MCF 10A (cell line): ENCODE results near the gene EMILIN2. TPM values are rescaled to one million over a fixed set of nuclear protein-coding genes. Genes with fewer than 3 reads are reported as not detected.

Experiments
- BruUV-seq: library from RNA; stranded (reverse); fragments of 400-500 nt; replicated peaks from 2 replicates; lab custom pipeline; 2021; lab: Mats Ljungman, UMichigan
- CTCF ChIA-PET: fragments of 300-600 bp; sonication (Branson Sonifier 250); formaldehyde crosslinking; extraction: SDS; loops from one replicate; lab custom pipeline; 2021; ENCODE audit warnings: antibody characterized with exemption, inconsistent platforms; lab: Yijun Ruan, JAX
- POLR2A ChIA-PET: fragments of 300-600, 350-650 bp; sonication (Branson Sonifier 250); formaldehyde crosslinking; extraction: SDS; loops from one replicate; lab custom pipeline; 2020; ENCODE audit warnings: antibody characterized with exemption, inconsistent platforms; lab: Yijun Ruan, JAX
- DNase-seq: peaks from one replicate; pipeline ENCODE4 v3.0.0-alpha.2; 2018; ENCODE audit not compliant: unreplicated experiment
- H3K27ac Mint-ChIP-seq: one replicate; pipeline ENCODE4 v1.8.0; 2022; ENCODE audit warnings: mild to moderate bottlenecking, low read depth, mixed read lengths; ENCODE audit not compliant: unreplicated experiment
- H3K27me3 Mint-ChIP-seq: one replicate; pipeline ENCODE4 v1.8.0; 2022; ENCODE audit warnings: mixed read lengths; ENCODE audit not compliant: insufficient read depth, unreplicated experiment
- H3K36me3 Mint-ChIP-seq: one replicate; pipeline ENCODE4 v1.8.0; 2022; ENCODE audit warnings: mild to moderate bottlenecking, moderate library complexity, mixed read lengths; ENCODE audit not compliant: insufficient read depth, unreplicated experiment
- H3K4me1 Mint-ChIP-seq: one replicate; pipeline ENCODE4 v1.8.0; 2022; ENCODE audit warnings: mixed read lengths; ENCODE audit not compliant: insufficient read depth, unreplicated experiment
- H3K4me3 Mint-ChIP-seq: one replicate; pipeline ENCODE4 v1.8.0; 2022; ENCODE audit warnings: mild to moderate bottlenecking, moderate library complexity, mixed read lengths; ENCODE audit not compliant: unreplicated experiment
- H3K9me3 Mint-ChIP-seq: one replicate; pipeline ENCODE4 v1.8.0; 2022; ENCODE audit warnings: mixed read lengths; ENCODE audit not compliant: unreplicated experiment
- CTCF ChIP-seq: fragments of 200-600 bp; IDR thresholded peaks from one replicate; pipeline ENCODE4 v1.8.0; 2022; ENCODE audit warnings: antibody characterized with exemption, mild to moderate bottlenecking; ENCODE audit not compliant: unreplicated experiment
- intact Hi-C: fragments of 100-400 bp; cut with micrococcal nuclease; formaldehyde crosslinking; loops from 2 replicates; pipeline ENCODE4 v1.14.1; 2022
- total RNA-seq: library from RNA; stranded (reverse); gene quantifications from 2 replicates; pipeline ENCODE4 v1.2.3, GENCODE V29; 2022

The EMILIN2 gene
- total RNA-seq, 1 experiment from 2014 or later, result not detected

GRCh38 chr18:2839202-2839601, 7.6 kb upstream of the EMILIN2 start:
- Mint-ChIP-seq H3K27me3 (no peaks in the 10 kb centered on the region), H3K9me3 (no peaks in the 10 kb centered on the region), H3K4me3 (no peak overlapping the region), H3K4me1 (no peaks in the 10 kb centered on the region), H3K27ac (no peak overlapping the region), H3K36me3 (no peaks in the 10 kb centered on the region)
- POLR2A ChIA-PET, result no interaction called here
- CTCF ChIA-PET, result no interaction called here
- intact Hi-C loops, result no loop called here
- no peak for DNase-seq
- BruUV-seq, result no TSS peak
- no peak for TF ChIP-seq CTCF

DNA sequence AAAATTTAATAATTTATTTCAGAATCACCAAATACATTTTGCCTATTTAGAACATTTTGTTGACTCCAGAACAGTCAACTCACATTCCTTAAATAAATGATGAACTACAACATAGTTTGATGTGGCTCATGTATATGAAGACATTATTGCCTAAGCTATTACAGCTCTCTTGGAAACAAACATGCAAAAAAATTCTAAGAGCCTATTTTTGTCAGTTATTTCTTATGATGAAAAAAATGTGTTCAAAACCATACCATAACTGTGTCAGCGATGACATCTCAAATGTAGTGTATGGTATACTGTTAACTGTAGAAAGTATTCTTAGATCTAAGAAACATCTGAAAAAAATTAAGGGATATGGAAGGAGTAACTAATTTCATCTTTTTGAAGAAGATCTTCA, 6.3 kb upstream of the EMILIN2 start:
- Mint-ChIP-seq H3K36me3 (no peaks in the 10 kb centered on the region), H3K27ac (no peak overlapping the region), H3K4me1 (no peaks in the 10 kb centered on the region), H3K27me3 (no peaks in the 10 kb centered on the region), H3K4me3 (no peak overlapping the region), H3K9me3 (no peaks in the 10 kb centered on the region)
- no TSS peak for BruUV-seq
- DNase-seq, result no peak
- TF ChIP-seq CTCF, result no peak
- ChIA-PET CTCF (no interaction called here), POLR2A (no interaction called here)
- intact Hi-C loops, result no loop called here

DNA sequence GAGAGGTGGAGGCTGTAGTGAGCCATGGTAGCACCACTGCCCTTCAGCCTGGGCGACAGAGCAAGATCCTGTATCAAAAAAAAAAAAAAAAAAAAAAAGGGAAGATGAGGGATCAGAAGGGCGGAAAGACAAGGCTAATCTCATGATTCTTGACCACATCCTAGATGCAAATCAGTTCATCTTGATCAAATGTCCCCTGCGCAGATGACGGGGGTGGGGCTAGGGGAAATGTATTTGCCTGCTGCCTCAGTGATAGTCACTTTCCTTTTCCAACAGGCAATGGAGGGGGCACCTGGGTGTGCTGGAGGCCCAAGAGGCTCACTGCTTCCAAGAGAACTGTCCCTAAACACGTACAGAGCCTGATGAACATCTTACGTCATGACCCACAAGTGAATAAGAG, 3.7 kb upstream of the EMILIN2 start:
- BruUV-seq, result no TSS peak
- intact Hi-C loops, result no loop called here
- POLR2A ChIA-PET, result no interaction called here
- DNase-seq, result no peak
- no peaks in the 10 kb centered on the region for H3K36me3 Mint-ChIP-seq
- no peaks in the 10 kb centered on the region for H3K27me3 Mint-ChIP-seq
- H3K4me3 Mint-ChIP-seq, result no peak overlapping the region
- no peak for TF ChIP-seq CTCF
- no peak overlapping the region for H3K27ac Mint-ChIP-seq
- no peaks in the 10 kb centered on the region for H3K9me3 Mint-ChIP-seq
- peaks cover 10% of the 10 kb centered on the region for H3K4me1 Mint-ChIP-seq
- CTCF ChIA-PET, result no interaction called here

GRCh38 chr18:2845172-2845571, 1.6 kb upstream of the EMILIN2 start:
- H3K27ac Mint-ChIP-seq, result no peak overlapping the region
- intact Hi-C loops, result no loop called here
- no TSS peak for BruUV-seq
- no peak for TF ChIP-seq CTCF
- DNase-seq, result no peak
- CTCF ChIA-PET, result no interaction called here
- POLR2A ChIA-PET, result no interaction called here
- no peaks in the 10 kb centered on the region for H3K36me3 Mint-ChIP-seq
- H3K27me3 Mint-ChIP-seq, result no peaks in the 10 kb centered on the region
- H3K9me3 Mint-ChIP-seq, result no peaks in the 10 kb centered on the region
- no peak overlapping the region for H3K4me3 Mint-ChIP-seq
- H3K4me1 Mint-ChIP-seq, result peaks cover 11% of the 10 kb centered on the region
